ENCODE results near the gene TICAM1.
"Not testable (repeated sequence)": the region's sequence is repeated elsewhere in the genome, so short reads cannot be mapped to it uniquely, and the experiment has no call there.

The TICAM1 gene

DNA sequence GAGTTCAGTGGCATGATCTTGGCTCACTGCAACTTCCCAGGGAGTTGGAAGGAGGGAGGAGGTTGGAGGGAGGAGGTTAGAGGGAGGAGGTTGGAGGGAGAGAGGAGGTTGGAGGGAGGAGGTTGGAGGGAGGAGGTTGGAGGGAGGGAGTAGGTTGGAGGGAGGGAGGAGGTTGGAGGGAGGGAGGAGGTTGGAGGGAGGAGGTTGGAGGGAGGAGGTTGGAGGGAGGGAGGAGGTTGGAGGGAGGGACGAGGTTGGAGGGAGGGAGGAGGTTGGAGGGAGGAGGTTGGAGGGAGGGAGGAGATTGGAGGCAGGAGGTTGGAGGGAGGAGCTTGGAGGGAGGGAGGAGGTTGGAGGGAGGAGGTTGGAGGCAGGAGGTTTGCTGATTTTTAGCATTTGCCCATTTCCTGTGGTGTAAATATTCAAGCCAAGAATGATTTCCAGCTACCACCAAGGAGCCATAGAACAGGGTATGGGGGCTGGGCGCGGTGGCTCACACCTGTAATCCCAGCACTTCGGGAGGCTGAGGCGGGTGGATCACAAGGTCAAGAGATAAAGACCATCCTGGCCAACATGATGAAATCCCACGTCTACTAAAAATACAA lies 45.0 kb downstream of the TICAM1 start:
- H3K27me3 ChIP-seq (ENCODE audit: insufficient read depth, low read length); H3K4me3 ChIP-seq (ENCODE audit: low read length); H3K9ac ChIP-seq (ENCODE audit: low read depth, low read length); H3K9me3 ChIP-seq (ENCODE audit: insufficient read depth, low read depth, low read length); H3K36me3 ChIP-seq (ENCODE audit: insufficient read depth, low read length); H3K4me1 ChIP-seq (ENCODE audit: insufficient read depth, low read length); H3K27ac ChIP-seq (ENCODE audit: low read depth, low read length): not testable (repeated sequence)
- WGBS: 82% methylated on average over 6 of the region's 6 CpGs

DNA sequence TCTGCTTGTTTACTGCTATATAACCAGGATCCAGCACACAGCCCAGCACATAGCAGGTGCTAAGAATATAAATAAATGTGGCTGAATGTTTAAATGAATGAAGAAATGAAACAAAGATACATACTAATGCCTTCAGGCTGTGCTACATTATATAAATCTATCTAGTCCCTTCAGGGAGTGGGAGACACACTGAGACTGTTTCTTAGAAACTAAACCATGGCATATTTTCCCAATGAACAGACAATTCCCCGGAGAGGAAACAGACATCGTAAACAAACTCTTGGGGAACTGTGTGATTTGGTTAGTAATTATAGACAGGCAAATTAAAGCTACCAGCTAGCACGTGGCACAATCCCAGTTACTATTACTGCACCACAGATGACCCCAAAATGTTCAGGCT lies 49.7 kb downstream of the TICAM1 start:
- no peaks in the 10 kb centered on the region for H3K4me1 ChIP-seq (ENCODE audit: insufficient read depth, low read length)
- H3K9ac ChIP-seq (ENCODE audit: low read depth, low read length): no peak overlapping the region
- no peaks in the 10 kb centered on the region for H3K27me3 ChIP-seq (ENCODE audit: insufficient read depth, low read length)
- H3K27ac ChIP-seq (ENCODE audit: low read depth, low read length): no peak overlapping the region
- H3K4me3 ChIP-seq (ENCODE audit: low read length): no peak overlapping the region
- WGBS: 30% methylated on average over 1 of the region's 3 CpGs
- H3K9me3 ChIP-seq (ENCODE audit: insufficient read depth, low read depth, low read length): no peaks in the 10 kb centered on the region
- no peaks in the 10 kb centered on the region for H3K36me3 ChIP-seq (ENCODE audit: insufficient read depth, low read length)

DNA sequence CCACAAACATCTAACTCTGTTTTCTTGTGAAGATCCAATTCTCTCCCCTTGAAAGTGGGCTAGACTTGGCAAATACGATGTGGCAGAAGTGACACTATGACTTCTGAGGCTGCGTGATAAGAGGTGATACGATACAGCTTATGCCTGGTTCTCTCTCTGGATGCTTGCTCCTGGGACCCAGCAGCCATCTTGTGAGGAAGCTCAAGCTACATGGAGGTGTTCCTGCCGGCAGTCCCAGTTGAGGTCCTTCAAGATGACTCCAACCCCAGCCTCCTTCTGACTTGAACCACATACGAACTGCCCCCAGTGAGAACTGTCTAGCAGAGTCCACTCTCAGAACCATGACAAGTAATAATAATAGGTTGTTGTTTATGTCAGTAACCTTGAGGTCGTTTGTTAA lies 50.7 kb downstream of the TICAM1 start:
- Histone ChIP-seq H3K4me1 (ENCODE audit: insufficient read depth, low read length) (no peaks in the 10 kb centered on the region), H3K27ac (ENCODE audit: low read depth, low read length) (no peak overlapping the region), H3K27me3 (ENCODE audit: insufficient read depth, low read length) (no peaks in the 10 kb centered on the region)

DNA sequence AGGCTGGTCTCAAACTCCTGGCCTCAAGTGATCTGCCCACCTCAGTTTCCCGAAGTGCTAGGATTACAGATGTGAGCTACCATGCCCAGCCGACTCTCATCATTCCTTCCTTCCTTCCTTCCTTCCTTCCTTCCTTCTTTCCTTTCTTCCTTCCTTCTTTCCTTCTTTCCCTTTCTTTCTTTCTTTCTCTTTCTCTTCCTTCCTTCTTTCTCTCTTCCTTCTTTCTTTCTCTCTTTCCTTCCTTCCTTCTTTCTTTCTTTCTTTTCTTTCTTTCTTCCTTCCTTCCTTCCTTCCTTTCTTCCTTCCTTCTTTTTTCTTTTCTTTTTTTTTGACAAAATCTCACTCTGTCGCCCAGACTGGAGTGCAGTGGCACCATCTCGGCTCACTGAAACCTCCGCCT lies 53.4 kb downstream of the TICAM1 start:
- not testable (repeated sequence) for H3K27ac ChIP-seq (ENCODE audit: low read depth, low read length); H3K27me3 ChIP-seq (ENCODE audit: insufficient read depth, low read length); H3K4me3 ChIP-seq (ENCODE audit: low read length); H3K9me3 ChIP-seq (ENCODE audit: insufficient read depth, low read depth, low read length); H3K36me3 ChIP-seq (ENCODE audit: insufficient read depth, low read length); H3K9ac ChIP-seq (ENCODE audit: low read depth, low read length); H3K4me1 ChIP-seq (ENCODE audit: insufficient read depth, low read length)
- 83% methylated on average over 5 of the region's 5 CpGs for WGBS

More for the DNA sequence above, 50.7 kb downstream of the TICAM1 start:
- H3K36me3 ChIP-seq (ENCODE audit: insufficient read depth, low read length): no peaks in the 10 kb centered on the region
- H3K9ac ChIP-seq (ENCODE audit: low read depth, low read length): no peak overlapping the region
- H3K9me3 ChIP-seq (ENCODE audit: insufficient read depth, low read depth, low read length): no peaks in the 10 kb centered on the region; the same call in 1 of the 2 replicates
- H3K4me3 ChIP-seq (ENCODE audit: low read length): no peak overlapping the region
- 84% methylated on average over 5 of the region's 6 CpGs for WGBS

DNA sequence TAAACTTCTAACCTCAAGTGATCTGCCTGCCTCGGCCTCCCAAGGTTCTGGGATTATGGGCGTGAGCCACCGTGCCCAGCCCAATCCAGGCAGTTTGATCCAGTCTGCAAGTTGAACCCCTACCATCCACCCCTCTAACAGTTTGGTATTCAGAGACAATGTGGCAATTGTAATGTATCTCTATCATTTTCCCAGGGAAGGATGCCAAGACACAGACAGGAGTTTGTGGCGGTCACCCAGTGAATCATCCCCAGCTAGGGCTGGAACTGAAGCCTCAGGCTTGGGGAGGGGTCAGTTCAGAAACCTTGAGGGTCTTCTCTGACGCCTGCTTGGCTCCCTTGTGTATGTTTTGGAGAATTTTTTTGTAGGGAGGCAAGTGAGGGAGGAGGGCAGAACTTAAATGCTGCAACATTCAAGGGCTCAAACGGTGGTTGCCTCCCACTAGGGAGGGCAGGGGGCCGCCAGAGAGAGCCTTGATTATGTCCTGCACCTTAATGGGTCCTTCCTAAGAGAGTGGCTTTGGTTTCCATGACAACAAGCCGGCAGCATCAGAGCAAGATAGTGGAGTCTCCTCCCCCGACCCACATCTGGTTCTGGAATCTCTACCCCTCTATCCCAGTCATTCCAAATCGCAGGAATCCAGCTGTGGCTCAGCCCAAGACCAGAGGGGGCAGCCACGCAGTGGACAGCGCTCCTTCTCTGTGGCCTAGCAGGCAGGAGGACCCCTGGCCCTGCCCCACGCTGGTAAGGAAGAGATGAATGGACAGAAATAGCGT lies 54.9 kb downstream of the TICAM1 start:
- no peaks in the 10 kb centered on the region for H3K4me1 ChIP-seq (ENCODE audit: insufficient read depth, low read length)
- WGBS: 50% methylated on average over 14 of the region's 14 CpGs
- H3K4me3 ChIP-seq (ENCODE audit: low read length): no peak overlapping the region

DNA sequence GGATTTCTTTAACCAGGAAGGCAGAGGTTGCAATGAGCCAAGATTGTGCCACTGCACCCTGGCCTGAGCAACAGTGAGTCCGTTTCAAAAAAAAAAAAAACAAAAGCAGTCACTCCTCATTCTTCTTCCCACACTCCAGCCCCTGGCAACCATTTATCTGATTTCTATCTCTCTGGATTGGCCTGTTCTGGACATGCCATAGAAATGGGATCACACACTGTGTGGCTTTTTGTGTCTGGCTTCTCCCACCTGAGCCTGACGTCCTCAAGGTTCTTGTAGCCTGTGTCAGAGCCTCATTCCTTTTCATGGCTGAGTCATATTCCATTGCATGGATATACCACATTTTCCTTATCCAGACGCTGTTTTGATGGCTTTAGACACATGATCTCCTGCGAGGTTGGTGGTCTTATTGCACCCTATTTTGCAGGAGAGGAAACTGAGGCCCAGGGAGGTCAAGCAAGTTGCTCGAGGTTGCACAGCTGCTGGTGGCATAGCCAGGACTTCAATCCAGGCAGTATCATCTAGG lies 55.8 kb downstream of the TICAM1 start:
- WGBS: 65% methylated on average over 5 of the region's 5 CpGs
- Histone ChIP-seq H3K27me3 (ENCODE audit: insufficient read depth, low read length) (no peaks in the 10 kb centered on the region; the same call in 1 of the 2 replicates), H3K9me3 (ENCODE audit: insufficient read depth, low read depth, low read length) (no peaks in the 10 kb centered on the region; the same call in 1 of the 2 replicates), H3K27ac (ENCODE audit: low read depth, low read length) (no peak overlapping the region), H3K4me3 (ENCODE audit: low read length) (no peak overlapping the region), H3K9ac (ENCODE audit: low read depth, low read length) (no peak overlapping the region), H3K36me3 (ENCODE audit: insufficient read depth, low read length) (no peaks in the 10 kb centered on the region), H3K4me1 (ENCODE audit: insufficient read depth, low read length) (no peaks in the 10 kb centered on the region)

More for the DNA sequence above, 54.9 kb downstream of the TICAM1 start:
- H3K36me3 ChIP-seq (ENCODE audit: insufficient read depth, low read length): no peaks in the 10 kb centered on the region
- no peaks in the 10 kb centered on the region; the same call in 1 of the 2 replicates for H3K27me3 ChIP-seq (ENCODE audit: insufficient read depth, low read length)
- no peak overlapping the region for H3K27ac ChIP-seq (ENCODE audit: low read depth, low read length)
- H3K9me3 ChIP-seq (ENCODE audit: insufficient read depth, low read depth, low read length): no peaks in the 10 kb centered on the region; the same call in 1 of the 2 replicates
- no peak overlapping the region for H3K9ac ChIP-seq (ENCODE audit: low read depth, low read length)

DNA sequence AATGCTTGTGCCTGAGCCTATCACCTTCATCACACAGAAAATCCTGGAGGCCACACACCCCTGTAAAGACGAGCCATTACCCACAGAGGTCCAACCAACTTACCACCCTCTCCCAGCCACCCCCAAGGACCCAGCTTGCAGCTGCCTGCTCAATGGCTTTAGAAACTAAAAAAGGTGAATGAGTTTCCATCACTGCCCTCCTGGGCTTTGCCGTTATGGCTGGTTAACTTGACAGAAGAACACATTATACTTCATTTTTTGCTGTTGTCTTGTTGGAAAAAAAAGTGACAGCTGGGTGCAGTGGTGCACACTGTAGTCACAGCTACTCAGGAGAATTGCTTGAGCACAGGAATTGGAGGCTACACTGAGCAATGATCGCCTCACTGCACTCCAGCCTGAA lies 57.4 kb downstream of the TICAM1 start:
- H3K4me1 ChIP-seq (ENCODE audit: insufficient read depth, low read length): no peaks in the 10 kb centered on the region
- 76% methylated on average over 2 of the region's 3 CpGs for WGBS

DNA sequence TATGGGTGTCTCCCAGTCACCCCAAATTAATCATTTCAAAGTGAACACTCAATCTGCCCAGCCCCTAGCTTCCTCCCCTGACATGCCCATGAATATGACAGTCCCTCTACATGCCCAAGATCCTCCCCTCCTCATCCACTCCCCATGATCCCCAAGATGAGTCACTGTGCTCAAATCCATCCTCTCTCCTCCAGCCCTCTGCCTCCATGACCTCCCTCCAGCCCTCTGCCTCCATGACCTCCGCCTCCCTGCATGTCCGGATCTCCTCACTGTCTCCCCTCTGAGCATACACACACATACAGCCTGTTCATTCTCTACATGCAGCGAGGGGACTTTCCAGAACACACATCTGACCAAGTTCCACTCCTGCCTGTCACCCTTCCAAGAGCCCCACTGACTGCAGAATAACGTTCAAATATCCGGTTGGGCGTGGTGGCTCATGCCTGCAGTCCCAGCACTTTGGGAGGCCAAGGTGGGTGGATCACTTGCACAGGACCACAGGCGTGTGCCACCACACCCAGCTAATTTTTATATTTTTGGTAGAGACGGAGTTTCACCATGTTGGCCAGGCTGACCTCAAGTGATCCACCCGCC lies 58.4 kb downstream of the TICAM1 start:
- no peaks in the 10 kb centered on the region; the same call in 1 of the 2 replicates for H3K9me3 ChIP-seq (ENCODE audit: insufficient read depth, low read depth, low read length)
- H3K9ac ChIP-seq (ENCODE audit: low read depth, low read length): no peak overlapping the region
- no peak overlapping the region for H3K27ac ChIP-seq (ENCODE audit: low read depth, low read length)
- H3K4me1 ChIP-seq (ENCODE audit: insufficient read depth, low read length): peaks cover 3% of the 10 kb centered on the region; the same call in 1 of the 2 replicates
- no peaks in the 10 kb centered on the region for H3K36me3 ChIP-seq (ENCODE audit: insufficient read depth, low read length)
- WGBS: 70% methylated on average over 9 of the region's 9 CpGs
- no peak overlapping the region for H3K4me3 ChIP-seq (ENCODE audit: low read length)
- no peaks in the 10 kb centered on the region; the same call in 1 of the 2 replicates for H3K27me3 ChIP-seq (ENCODE audit: insufficient read depth, low read length)

More for the DNA sequence above, 57.4 kb downstream of the TICAM1 start:
- Histone ChIP-seq H3K27ac (ENCODE audit: low read depth, low read length) (no peak overlapping the region), H3K36me3 (ENCODE audit: insufficient read depth, low read length) (no peaks in the 10 kb centered on the region), H3K9me3 (ENCODE audit: insufficient read depth, low read depth, low read length) (no peaks in the 10 kb centered on the region; the same call in 1 of the 2 replicates), H3K9ac (ENCODE audit: low read depth, low read length) (no peak overlapping the region), H3K4me3 (ENCODE audit: low read length) (no peak overlapping the region), H3K27me3 (ENCODE audit: insufficient read depth, low read length) (no peaks in the 10 kb centered on the region; the same call in 1 of the 2 replicates)

DNA sequence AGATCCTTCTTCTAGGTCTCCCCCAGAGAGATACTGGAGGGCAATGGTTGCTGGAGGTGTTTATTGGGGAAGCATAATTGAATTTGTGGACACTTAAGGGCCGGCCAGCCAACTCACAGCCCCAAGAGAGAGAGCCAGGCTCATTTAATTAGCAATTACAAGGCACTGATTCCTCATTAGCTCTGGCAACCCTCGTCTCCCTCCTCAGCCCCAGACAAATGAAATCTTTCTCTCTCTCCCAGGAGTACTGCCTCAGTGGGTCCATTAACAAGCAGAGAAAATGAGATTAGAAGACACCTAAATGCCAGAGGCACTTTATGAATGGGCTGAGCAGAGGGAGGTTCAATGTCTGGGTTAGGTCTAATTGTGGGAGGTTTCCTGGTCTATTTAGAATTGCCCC lies 58.9 kb downstream of the TICAM1 start:
- no peaks in the 10 kb centered on the region; the same call in 1 of the 2 replicates for H3K27me3 ChIP-seq (ENCODE audit: insufficient read depth, low read length)
- 45% methylated on average over 2 of the region's 2 CpGs for WGBS

DNA sequence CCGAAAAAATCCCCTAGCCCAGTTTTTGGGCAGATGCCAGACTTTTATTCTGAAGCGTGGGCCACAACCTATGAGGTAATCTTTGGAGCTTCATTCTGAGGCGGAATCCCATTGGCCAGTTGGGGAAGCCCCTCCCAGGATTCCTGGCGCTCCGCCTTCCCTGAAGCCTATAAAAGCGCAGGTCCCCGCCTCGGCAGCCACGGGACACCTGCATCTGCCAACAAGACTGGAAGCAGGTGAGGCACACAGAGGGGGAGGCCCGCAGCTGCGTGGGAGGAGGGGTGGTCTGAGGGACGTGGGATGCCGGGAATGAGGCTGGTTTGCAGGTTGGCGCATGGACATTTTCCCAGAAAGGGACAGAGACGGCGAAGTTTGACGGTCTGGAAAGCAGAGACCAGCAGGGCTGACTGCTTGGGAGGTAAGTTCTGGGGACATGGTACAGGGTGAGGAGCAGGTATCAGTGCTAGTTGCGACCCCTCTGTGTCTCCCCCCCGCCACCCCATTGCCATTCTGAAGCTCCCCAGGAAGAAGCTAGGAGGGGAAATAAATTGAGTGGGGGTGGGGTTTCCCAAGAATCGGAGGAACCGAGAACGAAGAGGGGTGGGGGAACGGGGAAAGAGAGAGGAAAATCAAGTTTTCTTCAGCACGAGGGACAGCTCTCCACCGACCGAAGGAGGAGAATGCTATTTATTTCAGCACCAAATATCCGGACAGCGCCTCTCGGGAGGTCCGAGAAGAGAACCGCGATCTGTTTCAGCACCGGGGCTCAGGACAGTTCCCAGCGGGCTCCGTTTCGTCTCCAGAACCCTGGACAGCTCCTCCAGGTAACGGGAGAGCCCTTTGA lies 62.4 kb downstream of the TICAM1 start:
- no peaks in the 10 kb centered on the region; the same call in 1 of the 2 replicates for H3K27me3 ChIP-seq (ENCODE audit: insufficient read depth, low read length)
- WGBS: 12% methylated on average over 35 of the region's 37 CpGs

More for the DNA sequence above, 58.9 kb downstream of the TICAM1 start:
- H3K9ac ChIP-seq (ENCODE audit: low read depth, low read length): no peak overlapping the region
- no peaks in the 10 kb centered on the region; the same call in 1 of the 2 replicates for H3K9me3 ChIP-seq (ENCODE audit: insufficient read depth, low read depth, low read length)
- no peak overlapping the region for H3K27ac ChIP-seq (ENCODE audit: low read depth, low read length)
- H3K4me1 ChIP-seq (ENCODE audit: insufficient read depth, low read length): peaks cover 3% of the 10 kb centered on the region; the same call in 1 of the 2 replicates
- H3K36me3 ChIP-seq (ENCODE audit: insufficient read depth, low read length): no peaks in the 10 kb centered on the region
- H3K4me3 ChIP-seq (ENCODE audit: low read length): no peak overlapping the region

More for the DNA sequence above, 62.4 kb downstream of the TICAM1 start:
- no peaks in the 10 kb centered on the region for H3K36me3 ChIP-seq (ENCODE audit: insufficient read depth, low read length)
- H3K9ac ChIP-seq (ENCODE audit: low read depth, low read length): no peak overlapping the region
- H3K27ac ChIP-seq (ENCODE audit: low read depth, low read length): no peak overlapping the region
- peaks cover 3% of the 10 kb centered on the region; the same call in 1 of the 2 replicates for H3K4me1 ChIP-seq (ENCODE audit: insufficient read depth, low read length)
- H3K9me3 ChIP-seq (ENCODE audit: insufficient read depth, low read depth, low read length): no peaks in the 10 kb centered on the region
- H3K4me3 ChIP-seq (ENCODE audit: low read length): peak overlapping the region; percentile 38

All from HUES64 (cell line).